Stimulated activated memory B cell treated with anti-CD40 and anti-IgM and Interleukin-4, amounts not matched to agents 10 μg/mL and 1 μg/mL and 100 μg/mL, for 72 hours (primary cell): ENCODE results near the gene SCN8A.

Experiments used
- ATAC-seq: fragments of 150-1000 bp; cut with Tn5 transposase; 2 replicates; pipeline ENCODE4 v1.10.0; 2021
- H3K27ac Mint-ChIP-seq: one replicate; pipeline ENCODE4 v1.8.0; 2022; ENCODE audit warnings: mild to moderate bottlenecking, mixed read lengths
- H3K27me3 Mint-ChIP-seq: one replicate; pipeline ENCODE4 v1.8.0; 2022; ENCODE audit warnings: mixed read lengths
- H3K36me3 Mint-ChIP-seq: one replicate; pipeline ENCODE4 v1.8.0; 2022; ENCODE audit warnings: mixed read lengths
- H3K4me1 Mint-ChIP-seq: one replicate; pipeline ENCODE4 v1.8.0; 2022; ENCODE audit warnings: mixed read lengths
- H3K4me3 Mint-ChIP-seq: one replicate; pipeline ENCODE4 v1.8.0; 2022; ENCODE audit warnings: mild to moderate bottlenecking, moderate library complexity, mixed read lengths
- H3K9me3 Mint-ChIP-seq: one replicate; pipeline ENCODE4 v1.8.0; 2022; ENCODE audit warnings: mixed read lengths

The SCN8A gene

GRCh38 chr12:51813931-51814310, 222.9 kb downstream of the SCN8A start:
- no peaks in the 10 kb centered on the region for H3K36me3 Mint-ChIP-seq
- H3K9me3 Mint-ChIP-seq: no peaks in the 10 kb centered on the region
- peaks cover 84% of the 10 kb centered on the region for H3K27me3 Mint-ChIP-seq
- ATAC-seq: peak; percentile 50
- H3K4me1 Mint-ChIP-seq: peaks cover 25% of the 10 kb centered on the region
- no peak overlapping the region for H3K27ac Mint-ChIP-seq
- no peak overlapping the region for H3K4me3 Mint-ChIP-seq

DNA sequence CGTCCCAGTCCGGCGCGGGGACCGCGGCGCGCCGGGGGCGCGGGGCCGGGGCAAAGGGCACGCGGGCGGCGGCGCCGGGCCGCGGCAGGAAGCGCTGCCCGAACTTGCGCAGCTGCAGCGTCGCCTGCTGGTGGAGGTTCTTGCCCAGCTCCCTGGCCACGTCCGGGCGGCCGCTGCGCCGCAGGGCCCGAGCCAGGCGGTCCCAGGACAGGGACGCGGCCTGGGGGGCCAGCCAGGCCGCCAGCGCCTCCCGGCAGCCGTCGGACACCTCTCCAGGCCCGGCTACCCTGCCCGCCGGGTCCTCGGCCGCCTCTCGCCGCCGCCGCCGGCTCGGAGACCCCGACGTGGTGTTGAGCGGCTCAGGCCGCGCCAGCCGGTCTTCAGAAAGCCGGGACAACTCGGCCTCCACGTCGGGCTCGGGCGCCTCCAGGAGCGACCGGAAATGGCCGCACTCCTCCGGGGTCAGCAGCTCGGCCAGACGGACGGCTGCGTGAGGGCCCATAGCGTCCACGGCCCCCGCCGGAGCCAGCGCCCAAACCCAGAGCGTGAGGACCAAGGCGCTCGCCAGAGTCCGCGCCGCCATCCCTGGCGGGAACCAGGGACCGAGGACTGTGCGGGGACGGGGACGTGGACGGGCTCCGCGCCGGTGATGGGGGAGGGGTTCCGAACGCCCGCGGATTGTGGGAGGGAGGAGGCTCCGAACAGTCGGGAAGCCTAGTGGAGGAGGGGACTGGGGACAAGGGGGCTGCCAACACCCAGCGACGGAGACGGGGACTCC, 223.5 kb downstream of the SCN8A start:
- no peak overlapping the region for H3K27ac Mint-ChIP-seq

DNA sequence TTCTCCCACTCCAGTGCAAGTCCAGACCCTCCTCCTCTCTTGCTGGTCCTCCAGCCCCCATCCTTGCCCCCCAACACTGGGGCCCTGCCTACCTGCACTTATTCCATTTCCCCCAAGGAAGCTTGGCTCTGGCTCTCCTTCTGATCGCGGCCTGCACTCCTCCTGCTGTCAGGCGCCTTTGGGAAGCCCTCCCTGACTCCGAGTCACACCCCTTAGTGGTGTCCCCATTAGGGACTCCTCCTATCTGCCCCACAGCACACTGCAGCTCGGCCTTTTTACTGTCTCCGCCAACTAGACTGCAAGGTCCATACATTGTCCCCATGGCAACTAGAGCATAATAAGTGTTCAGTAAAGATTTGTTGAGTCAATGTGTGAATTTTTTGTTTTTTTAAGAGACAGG, 224.5 kb downstream of the SCN8A start:
- no peaks in the 10 kb centered on the region for H3K9me3 Mint-ChIP-seq
- peaks cover 20% of the 10 kb centered on the region for H3K4me1 Mint-ChIP-seq
- peaks cover 82% of the 10 kb centered on the region for H3K27me3 Mint-ChIP-seq
- H3K27ac Mint-ChIP-seq: no peak overlapping the region
- H3K36me3 Mint-ChIP-seq: no peaks in the 10 kb centered on the region
- peak overlapping the region; percentile 48 for H3K4me3 Mint-ChIP-seq
- ATAC-seq: no peak

More for the DNA sequence above, 223.5 kb downstream of the SCN8A start:
- Mint-ChIP-seq H3K4me3 (no peak overlapping the region), H3K9me3 (no peaks in the 10 kb centered on the region), H3K36me3 (no peaks in the 10 kb centered on the region), H3K27me3 (peaks cover 83% of the 10 kb centered on the region), H3K4me1 (peaks cover 20% of the 10 kb centered on the region)
- peak; percentile 74 for ATAC-seq

DNA sequence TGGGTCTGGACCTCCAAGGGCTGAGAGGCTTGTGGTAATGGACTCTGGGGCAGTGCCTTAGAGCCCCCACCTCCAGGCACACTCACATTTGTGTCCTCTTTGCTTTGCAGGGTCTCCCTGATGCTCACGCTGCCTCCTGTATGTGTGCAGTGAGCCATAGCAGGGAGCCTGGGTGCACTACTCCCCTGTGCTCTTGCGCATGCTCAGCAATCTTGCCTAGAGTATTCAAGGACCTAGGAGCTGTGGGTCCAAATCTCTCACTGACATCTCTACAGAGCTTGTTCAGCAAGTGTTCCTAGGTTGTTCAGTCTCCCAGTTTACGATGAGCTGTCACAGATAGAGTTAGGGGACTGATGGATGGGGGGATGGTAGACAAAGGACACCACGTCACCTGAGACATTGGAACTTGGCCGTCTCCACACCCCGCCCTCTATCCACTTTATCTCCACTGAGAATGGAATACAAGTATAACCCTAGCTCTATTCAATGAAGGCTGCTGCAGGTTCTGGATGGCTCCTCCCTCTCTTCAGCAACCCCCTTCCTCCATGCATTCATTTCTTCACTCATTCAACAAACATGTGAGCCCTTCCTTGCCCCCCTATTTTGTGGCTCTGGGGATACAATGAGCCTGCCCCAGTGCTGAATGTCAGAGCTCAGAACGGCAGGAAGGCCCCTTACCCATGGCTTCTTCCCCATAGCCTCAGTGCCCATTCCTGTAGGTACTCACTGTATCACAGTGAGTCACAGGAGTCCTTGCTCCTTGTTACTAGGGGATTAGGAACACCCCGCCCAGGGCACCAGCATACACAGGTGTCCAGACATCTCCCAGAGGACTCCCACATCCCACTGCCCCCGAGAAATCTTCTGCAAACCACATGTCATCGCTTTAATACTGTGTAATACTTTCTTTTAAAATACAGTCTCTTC, 226.3 kb downstream of the SCN8A start:
- H3K4me1 Mint-ChIP-seq: peaks cover 8% of the 10 kb centered on the region
- H3K27me3 Mint-ChIP-seq: peaks cover 68% of the 10 kb centered on the region
- H3K36me3 Mint-ChIP-seq: no peaks in the 10 kb centered on the region
- H3K4me3 Mint-ChIP-seq: no peak overlapping the region
- no peaks in the 10 kb centered on the region for H3K9me3 Mint-ChIP-seq
- no peak overlapping the region for H3K27ac Mint-ChIP-seq
- ATAC-seq: no peak

- H3K36me3 Mint-ChIP-seq: no peaks in the 10 kb centered on the region
- no peak overlapping the region for H3K27ac Mint-ChIP-seq
- no peaks in the 10 kb centered on the region for H3K9me3 Mint-ChIP-seq
- H3K4me3 Mint-ChIP-seq: no peak overlapping the region
- no peak for ATAC-seq
- peaks cover 62% of the 10 kb centered on the region for H3K27me3 Mint-ChIP-seq
- peaks cover 8% of the 10 kb centered on the region for H3K4me1 Mint-ChIP-seq
These were observed 227.1 kb downstream of the SCN8A start for GRCh38 chr12:51818086-51818485.

GRCh38 chr12:51818566-51819300, 227.7 kb downstream of the SCN8A start:
- Mint-ChIP-seq H3K36me3 (no peaks in the 10 kb centered on the region), H3K4me1 (peaks cover 8% of the 10 kb centered on the region), H3K27ac (no peak overlapping the region), H3K9me3 (no peaks in the 10 kb centered on the region), H3K4me3 (no peak overlapping the region), H3K27me3 (peaks cover 56% of the 10 kb centered on the region)
- ATAC-seq: no peak

GRCh38 chr12:51819736-51820525, 228.9 kb downstream of the SCN8A start:
- H3K27ac Mint-ChIP-seq: no peak overlapping the region
- no peak for ATAC-seq
- H3K27me3 Mint-ChIP-seq: peaks cover 53% of the 10 kb centered on the region

DNA sequence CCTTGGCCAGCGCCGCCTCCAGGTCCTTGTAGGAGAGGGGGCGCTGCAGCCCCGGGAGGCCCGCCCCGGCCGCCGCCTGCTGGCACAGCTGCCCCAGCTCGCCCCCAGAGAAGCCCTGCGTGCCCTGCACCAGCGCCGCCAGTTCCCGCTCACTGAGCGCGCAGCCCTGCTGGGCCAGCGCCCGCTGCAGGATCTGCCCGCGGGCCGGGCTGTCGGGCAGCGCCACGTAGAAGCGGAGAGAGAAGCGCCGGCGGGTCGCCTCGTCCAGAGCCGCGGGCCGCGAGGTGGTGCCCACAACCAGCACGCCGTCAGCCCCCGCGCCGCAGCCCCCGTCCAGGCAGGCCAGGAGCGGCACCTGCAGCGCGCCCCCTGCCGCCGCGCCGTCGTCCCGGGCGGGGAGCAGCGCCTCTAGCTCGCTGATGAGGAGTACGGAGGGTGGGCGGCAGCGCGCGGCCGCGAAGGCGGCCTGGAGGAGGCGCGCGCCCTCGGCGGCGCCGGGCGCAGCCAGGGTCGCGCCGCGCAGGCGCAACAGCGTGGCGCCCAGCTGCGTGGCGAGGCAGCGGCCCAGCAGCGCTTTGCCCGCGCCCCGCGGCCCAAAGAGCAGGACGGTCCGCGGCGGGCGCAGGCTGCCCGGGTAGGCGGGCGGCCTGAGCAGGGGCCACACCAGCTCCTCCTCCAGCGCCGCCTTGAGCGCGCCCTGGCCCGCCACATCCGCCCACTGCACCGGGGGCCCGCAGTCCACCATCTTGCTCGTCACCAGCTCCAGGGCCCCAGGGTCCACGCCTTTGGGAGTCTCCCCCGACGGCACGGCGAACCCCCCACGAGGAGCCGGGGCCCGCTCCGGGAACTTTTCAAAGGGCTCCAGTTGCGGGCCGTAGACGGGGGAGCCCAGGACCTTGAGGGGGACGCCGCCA, 229.8 kb downstream of the SCN8A start:
- H3K4me3 Mint-ChIP-seq: peak overlapping the region; percentile 43
- peaks cover 53% of the 10 kb centered on the region for H3K27me3 Mint-ChIP-seq
- ATAC-seq: peak; percentile 83
- no peak overlapping the region for H3K27ac Mint-ChIP-seq
- H3K36me3 Mint-ChIP-seq: no peaks in the 10 kb centered on the region
- H3K4me1 Mint-ChIP-seq: no peaks in the 10 kb centered on the region
- no peaks in the 10 kb centered on the region for H3K9me3 Mint-ChIP-seq

More at GRCh38 chr12:51819736-51820525, 228.9 kb downstream of the SCN8A start:
- Mint-ChIP-seq H3K36me3 (no peaks in the 10 kb centered on the region), H3K9me3 (no peaks in the 10 kb centered on the region), H3K4me1 (peaks cover 8% of the 10 kb centered on the region), H3K4me3 (peak overlapping the region; percentile 60)

DNA sequence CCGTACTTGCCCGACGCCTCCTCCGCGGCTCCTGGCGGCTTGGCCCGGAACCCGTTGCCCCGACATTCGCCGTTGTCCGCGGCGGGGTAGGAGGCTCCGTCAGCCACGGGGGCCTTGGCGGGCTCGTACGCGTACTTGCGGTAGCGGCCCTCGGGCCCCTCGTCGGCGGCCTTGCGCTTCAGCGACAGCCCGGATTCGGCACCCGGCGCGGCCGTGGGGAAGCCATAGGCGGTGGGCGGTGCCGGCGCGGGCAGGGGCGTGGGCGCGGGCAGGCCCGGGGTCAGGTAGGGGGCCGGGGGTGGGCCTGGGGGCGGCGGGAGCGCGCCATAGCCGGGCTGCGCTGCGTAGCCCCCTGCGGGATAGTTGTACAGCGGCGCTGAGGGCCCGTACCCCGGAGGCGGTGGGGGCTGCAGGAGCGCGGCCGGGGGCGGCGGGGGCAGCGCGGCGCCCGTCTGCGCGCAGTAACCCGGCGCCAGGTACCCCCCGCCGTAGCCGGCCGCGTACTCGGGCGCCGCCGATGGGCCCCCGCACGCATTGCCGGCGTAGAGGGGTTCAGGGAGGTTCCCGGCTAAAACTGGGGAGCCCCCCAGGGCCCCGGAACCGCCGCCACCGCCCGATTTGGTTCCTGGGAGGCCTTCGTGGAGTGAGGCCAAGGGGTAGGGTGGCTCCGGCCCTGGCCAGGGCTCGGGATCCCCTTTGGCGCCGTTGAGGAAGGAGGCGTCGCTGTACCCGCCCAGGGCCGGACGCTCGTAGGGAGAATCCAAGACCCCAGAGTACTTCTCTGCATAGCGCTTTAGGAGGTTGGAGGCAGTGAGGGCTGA, 230.6 kb downstream of the SCN8A start:
- H3K27me3 Mint-ChIP-seq: peaks cover 51% of the 10 kb centered on the region
- H3K36me3 Mint-ChIP-seq: no peaks in the 10 kb centered on the region
- peak overlapping the region; percentile 43 for H3K4me3 Mint-ChIP-seq
- H3K9me3 Mint-ChIP-seq: no peaks in the 10 kb centered on the region
- peak; percentile 5 for ATAC-seq
- H3K27ac Mint-ChIP-seq: no peak overlapping the region
- H3K4me1 Mint-ChIP-seq: no peaks in the 10 kb centered on the region

DNA sequence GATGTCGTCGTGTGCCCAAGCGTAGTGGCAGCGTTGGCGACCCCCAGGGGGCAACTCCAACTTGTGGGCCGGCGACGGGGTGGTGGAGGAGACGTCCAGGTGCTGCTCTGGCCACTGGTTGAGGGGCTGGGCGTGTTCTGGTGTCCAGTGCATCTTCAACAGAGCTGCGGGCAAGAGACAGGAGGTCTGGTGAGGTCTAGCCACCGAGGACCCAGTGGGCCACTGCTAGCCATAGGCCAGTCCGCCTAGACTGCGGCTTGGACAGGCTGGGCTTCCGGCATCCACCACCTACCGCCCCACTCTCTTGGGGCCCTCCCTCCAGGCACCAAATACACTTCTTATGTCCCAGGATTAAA, 231.2 kb downstream of the SCN8A start:
- no peaks in the 10 kb centered on the region for H3K4me1 Mint-ChIP-seq
- peaks cover 45% of the 10 kb centered on the region for H3K27me3 Mint-ChIP-seq
- H3K9me3 Mint-ChIP-seq: no peaks in the 10 kb centered on the region
- no peak overlapping the region for H3K27ac Mint-ChIP-seq
- H3K4me3 Mint-ChIP-seq: no peak overlapping the region
- ATAC-seq: no peak
- H3K36me3 Mint-ChIP-seq: no peaks in the 10 kb centered on the region

DNA sequence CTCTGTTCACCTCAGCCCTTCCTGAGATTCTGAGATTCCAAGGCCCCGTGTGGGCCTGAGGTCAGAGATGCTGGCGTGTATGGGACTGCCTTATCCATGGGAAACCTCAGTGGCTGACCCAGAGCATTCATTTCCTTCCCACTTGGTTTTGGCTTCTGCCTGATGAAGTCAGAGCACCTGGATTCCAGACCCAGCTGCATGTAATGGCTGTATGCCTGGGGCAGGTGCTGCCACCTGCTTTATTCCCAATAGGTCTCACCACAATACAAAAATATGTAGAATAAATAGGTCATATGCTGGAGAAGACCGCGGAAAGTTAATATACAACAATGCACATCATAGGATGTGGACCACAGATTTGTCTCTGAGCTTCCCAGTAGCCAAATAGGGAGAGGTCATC, 231.9 kb downstream of the SCN8A start:
- no peak overlapping the region for H3K4me3 Mint-ChIP-seq
- no peak overlapping the region for H3K27ac Mint-ChIP-seq

DNA sequence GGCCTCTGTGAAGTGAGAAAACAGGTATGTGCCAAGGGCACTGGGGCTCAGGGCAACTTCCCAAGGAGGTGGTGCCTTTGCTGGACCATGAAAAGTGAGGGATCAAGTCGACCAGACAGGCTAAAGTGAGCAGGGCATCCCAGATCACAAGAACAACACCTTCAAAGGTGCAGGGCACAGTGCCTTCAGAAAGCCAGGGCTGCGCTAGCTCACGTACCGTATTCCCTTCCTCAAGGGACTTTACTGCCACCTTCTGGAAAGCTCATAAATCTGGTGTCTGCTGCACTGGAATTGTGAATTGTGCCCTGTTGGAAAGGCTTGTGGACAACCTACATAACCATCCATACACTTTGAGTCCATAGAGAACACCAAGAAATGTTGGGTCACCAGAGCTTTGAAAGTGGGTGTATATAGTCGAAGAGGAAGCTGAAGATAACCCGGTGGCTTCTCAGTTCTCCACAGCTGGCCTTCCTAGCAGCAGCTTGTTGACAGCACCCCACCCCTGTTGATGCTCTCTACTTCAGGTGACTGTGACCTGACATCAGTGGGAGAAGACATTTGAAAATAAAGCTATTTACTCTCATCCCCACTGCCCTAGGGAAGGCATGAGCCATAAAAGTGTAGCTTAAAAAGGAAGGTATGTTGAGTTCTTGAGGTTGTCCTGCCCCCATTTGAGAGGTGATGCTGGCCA, 233.0 kb downstream of the SCN8A start:
- Mint-ChIP-seq H3K4me3 (no peak overlapping the region), H3K27me3 (peaks cover 40% of the 10 kb centered on the region), H3K27ac (no peak overlapping the region), H3K9me3 (no peaks in the 10 kb centered on the region), H3K4me1 (peaks cover 11% of the 10 kb centered on the region), H3K36me3 (no peaks in the 10 kb centered on the region)
- no peak for ATAC-seq

More for the DNA sequence above, 231.9 kb downstream of the SCN8A start:
- peaks cover 40% of the 10 kb centered on the region for H3K27me3 Mint-ChIP-seq
- H3K4me1 Mint-ChIP-seq: peaks cover 3% of the 10 kb centered on the region
- no peak for ATAC-seq
- H3K9me3 Mint-ChIP-seq: no peaks in the 10 kb centered on the region
- no peaks in the 10 kb centered on the region for H3K36me3 Mint-ChIP-seq

GRCh38 chr12:51825216-51825615, 234.2 kb downstream of the SCN8A start:
- no peak overlapping the region for H3K27ac Mint-ChIP-seq
- H3K4me1 Mint-ChIP-seq: peaks cover 11% of the 10 kb centered on the region
- H3K9me3 Mint-ChIP-seq: no peaks in the 10 kb centered on the region
- H3K4me3 Mint-ChIP-seq: no peak overlapping the region
- H3K36me3 Mint-ChIP-seq: no peaks in the 10 kb centered on the region
- no peak for ATAC-seq
- peaks cover 40% of the 10 kb centered on the region for H3K27me3 Mint-ChIP-seq
